ENCODE measurements around the gene REG3G.

GRCh38 chr2:79026061-79026460 lies 559 bp downstream of the REG3G start:
- TF ChIP-seq CTCF (conservative IDR thresholded peaks at IDR 0.05; ENCODE audit: low read depth, low read length) (no peak), EZH2 (IDR thresholded peaks at IDR 0.05; ENCODE audit: borderline replicate concordance, low read depth, low read length, poor library complexity, severe bottlenecking) (no peak)

Measured in A673 (cell line).